Activated naive CD4-positive, alpha-beta T cell treated with anti-CD3 and anti-CD28 coated beads, Interleukin-2, amount 50 U/mL, for 72 hours (primary cell): ENCODE measurements around the gene NCAPD2. TPM values are rescaled to one million over a fixed set of nuclear protein-coding genes. Genes with fewer than 3 reads are reported as not detected.
A peak's percentile ranks its signal among the peaks of the same experiment; 100 is the strongest.

Experiments used
- ATAC-seq, 2 donors: fragments of 150-1000 bp; cut with Tn5 transposase; 2 replicates each; pipeline ENCODE4 v1.10.0; 2021; ENCODE audit warnings: mild to moderate bottlenecking in 2 of 2, moderate library complexity in 2 of 2
- DNase-seq, 2 donors: peaks; one replicate each; pipeline ENCODE4 v3.0.0; 2021 to 2022; ENCODE audit warnings: low spot score in 2 of 2
- H3K27ac Mint-ChIP-seq, 2 donors: one replicate each; pipeline ENCODE4 v1.8.0; 2022; ENCODE audit warnings: mild to moderate bottlenecking in 2 of 2, mixed read lengths in 2 of 2
- H3K36me3 Mint-ChIP-seq, 2 donors: one replicate each; pipeline ENCODE4 v1.8.0; 2022; ENCODE audit warnings: mixed read lengths in 2 of 2
- H3K9me3 Mint-ChIP-seq, 2 donors: one replicate each; pipeline ENCODE4 v1.8.0; 2022; ENCODE audit warnings: mixed read lengths in 2 of 2
- total RNA-seq, 2 donors: library from RNA; stranded (reverse); gene quantifications; one replicate each; pipeline ENCODE4 v1.2.3, GENCODE V29; 2022

Gene NCAPD2
- total RNA-seq, 2 donors from 2014 or later = 208 to 276 TPM

DNA sequence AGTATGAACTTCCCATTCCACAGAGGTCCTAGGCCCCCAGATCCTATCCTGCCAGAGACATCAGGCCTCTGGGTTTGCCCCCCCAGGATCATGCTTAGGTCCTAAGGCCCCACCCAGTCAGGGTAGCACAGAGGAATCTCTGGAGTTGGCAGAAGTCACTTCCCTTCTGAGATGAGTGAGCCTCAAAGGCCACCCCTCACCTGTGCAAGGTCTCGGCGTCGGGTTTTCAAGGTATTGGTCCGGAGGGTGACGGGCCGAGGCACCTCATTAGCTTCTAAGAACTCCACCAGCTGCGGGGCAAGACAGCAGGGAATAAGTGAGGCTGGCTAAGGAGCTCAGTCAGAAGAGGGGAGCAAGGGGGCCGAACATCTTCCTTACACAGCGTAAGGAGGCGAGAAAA is 69.0 kb downstream of the NCAPD2 start:
- no peak for DNase-seq
- Mint-ChIP-seq H3K9me3 (no peaks in the 10 kb centered on the region), H3K36me3 (peaks cover 44 to 65% of the 10 kb centered on the region in 2 donors), H3K27ac (peak overlapping the region; percentile 46 to 74)
- no peak for ATAC-seq

DNA sequence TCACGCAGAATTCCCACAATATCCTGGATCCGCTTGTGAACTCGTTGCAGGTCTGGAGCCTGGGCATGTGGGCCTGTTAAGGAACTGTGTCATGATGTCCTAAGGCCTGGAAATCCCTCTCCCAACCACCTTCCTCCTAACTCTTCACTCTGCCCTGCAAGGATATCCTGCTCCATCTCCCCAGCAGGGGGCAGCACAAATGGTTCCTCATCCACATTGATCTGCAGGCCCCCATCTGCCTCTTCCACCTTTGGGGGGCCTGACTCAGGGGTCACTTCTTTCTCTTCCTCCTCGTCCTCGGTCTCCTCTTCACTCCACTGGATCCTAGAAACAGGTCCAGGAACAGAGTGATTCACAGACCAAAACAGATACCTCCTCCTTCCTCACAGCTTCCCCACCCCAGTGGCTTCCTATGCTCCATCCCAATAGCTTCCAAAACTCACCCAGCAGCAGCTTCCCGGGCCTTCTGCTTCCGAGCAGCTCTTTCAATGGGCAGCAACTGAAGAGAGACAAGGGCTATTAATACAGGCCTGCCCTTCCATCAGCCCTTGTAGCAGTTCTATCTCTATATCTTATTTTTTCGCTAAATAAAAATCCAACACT is 69.6 kb downstream of the NCAPD2 start:
- H3K36me3 Mint-ChIP-seq = peaks cover 51 to 70% of the 10 kb centered on the region in 2 donors
- peak in 1 of 2 donors; percentile 78 for DNase-seq
- H3K27ac Mint-ChIP-seq = peak overlapping the region in 1 of 2 donors; percentile 17
- no peaks in the 10 kb centered on the region for H3K9me3 Mint-ChIP-seq
- ATAC-seq = peak; percentile 33 to 38

DNA sequence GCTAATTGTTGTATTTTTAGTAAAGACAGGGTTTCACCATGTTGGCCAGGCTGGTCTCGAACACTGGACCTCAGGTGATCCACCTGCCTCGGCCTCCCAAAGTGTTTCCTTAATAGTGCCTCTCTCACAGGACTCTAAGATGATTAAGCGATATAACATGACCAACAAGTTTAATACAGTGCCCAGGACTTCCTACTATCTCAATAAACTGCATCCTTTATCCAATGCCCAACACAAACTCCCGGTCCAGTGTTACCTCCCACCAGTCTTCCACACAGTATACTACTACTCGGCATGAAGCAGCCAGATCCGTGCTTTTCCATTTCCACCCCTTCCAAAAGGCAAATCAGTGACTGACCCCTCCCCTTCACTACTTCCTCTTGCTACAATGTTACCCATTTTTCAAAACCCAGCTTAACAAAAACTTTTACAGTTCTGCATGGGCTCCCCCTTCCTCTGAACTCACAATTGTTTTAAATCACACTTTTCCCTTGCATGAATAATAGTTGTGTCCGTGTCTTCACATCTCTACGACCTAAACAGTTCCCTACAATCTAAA is 73.3 kb downstream of the NCAPD2 start:
- Mint-ChIP-seq H3K9me3 (no peaks in the 10 kb centered on the region), H3K27ac (peak overlapping the region; percentile 93 to 100), H3K36me3 (peaks cover 33 to 63% of the 10 kb centered on the region in 2 donors)
- ATAC-seq = no peak
- no peak for DNase-seq

DNA sequence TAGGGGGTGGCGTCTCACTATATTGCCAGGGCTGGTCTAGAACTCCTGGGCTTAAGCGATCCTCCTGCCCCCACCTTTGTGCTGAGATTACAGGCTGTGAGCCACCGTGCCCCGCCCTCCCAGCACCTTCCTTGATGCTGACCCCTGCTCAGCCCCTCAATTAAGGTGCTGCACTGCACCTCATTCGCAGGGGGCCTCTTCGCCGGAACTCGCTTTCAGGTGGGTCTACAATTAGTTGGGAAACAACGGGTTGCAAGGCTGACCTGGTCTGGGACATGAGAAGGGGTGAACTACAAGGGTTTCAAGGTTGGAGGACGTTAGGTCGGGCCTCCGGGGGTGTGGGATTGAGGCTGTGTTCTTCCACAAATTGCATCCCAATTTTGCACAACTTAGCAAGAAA is 75.4 kb downstream of the NCAPD2 start:
- DNase-seq (no peak), ATAC-seq (no peak)
- H3K27ac Mint-ChIP-seq = peak overlapping the region in 1 of 2 donors; percentile 93
- H3K9me3 Mint-ChIP-seq = no peaks in the 10 kb centered on the region
- peaks cover 34 to 60% of the 10 kb centered on the region in 2 donors for H3K36me3 Mint-ChIP-seq

DNA sequence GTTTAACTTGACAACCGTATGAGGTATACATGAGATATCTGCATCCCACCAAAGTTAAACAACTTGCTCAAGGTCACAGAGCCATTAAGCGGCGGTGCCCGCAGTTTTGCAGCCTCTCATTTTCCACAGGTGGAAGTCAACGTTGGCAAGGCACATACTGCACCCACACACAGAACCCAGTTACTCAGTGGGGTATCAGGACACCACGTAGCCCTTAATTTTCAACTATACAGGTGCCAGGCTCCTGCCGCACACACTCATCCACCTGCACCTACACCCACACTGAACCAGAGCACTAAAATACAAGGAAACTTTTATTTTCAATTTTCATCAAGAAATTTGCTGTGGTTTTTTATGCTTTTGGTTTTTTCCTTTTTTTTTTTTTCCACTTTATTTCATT is 75.9 kb downstream of the NCAPD2 start:
- Mint-ChIP-seq H3K36me3 (peaks cover 34 to 56% of the 10 kb centered on the region in 2 donors), H3K9me3 (no peaks in the 10 kb centered on the region), H3K27ac (peak overlapping the region in 1 of 2 donors; percentile 93)
- ATAC-seq = no peak
- DNase-seq = no peak

DNA sequence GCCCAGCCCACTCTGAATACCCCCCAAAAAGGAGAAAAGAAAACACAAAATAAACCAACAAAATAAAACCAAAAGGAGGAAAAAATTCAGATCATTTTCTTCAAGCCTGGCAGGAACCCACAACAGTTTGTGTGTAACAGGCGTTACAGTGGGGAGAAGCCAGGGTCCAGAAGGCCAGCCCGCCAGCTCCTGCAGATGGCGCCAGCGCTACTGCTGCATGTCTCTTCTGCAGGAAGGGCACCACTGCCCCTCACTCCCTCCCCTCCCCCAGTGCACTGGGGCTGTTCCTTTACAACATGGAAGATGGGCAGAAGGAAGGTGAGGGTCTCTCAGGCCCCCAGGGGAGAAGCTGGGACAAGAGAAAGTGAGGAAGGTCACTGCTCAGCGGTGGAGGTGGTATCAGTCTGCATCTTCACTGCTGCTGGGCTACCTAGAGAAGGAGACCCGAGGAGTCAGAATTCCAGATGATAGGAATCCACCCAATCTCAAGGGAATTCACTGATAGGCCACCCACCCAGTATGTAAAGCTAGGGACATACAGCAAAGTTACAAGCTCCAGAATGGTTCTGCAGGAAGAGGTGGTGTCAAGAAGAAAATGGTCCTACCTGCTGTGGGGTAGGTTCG is 76.5 kb downstream of the NCAPD2 start:
- Mint-ChIP-seq H3K27ac (peak overlapping the region; percentile 33 to 56), H3K9me3 (no peaks in the 10 kb centered on the region), H3K36me3 (peaks cover 35 to 51% of the 10 kb centered on the region in 2 donors)
- no peak for ATAC-seq
- DNase-seq = peak in 1 of 2 donors; percentile 60

DNA sequence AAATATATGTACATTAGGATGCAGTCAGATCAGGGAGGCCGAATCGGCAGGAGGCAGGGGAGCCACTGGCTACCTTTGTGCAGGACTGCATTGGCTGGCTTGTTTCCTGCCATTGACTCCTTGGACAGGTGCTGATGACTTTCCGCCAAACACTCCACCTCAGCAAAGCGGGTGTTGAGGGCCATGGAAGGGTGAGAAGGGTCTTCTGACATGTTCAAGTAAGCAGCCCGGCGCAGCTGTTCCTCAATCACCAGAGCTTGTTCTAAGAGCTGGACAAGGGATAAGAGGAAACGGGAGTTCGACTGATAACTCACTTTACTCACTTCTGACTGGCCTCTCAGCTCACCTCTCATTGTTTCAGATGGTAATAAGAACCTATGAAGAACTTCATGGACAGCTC is 79.1 kb downstream of the NCAPD2 start:
- H3K9me3 Mint-ChIP-seq = no peaks in the 10 kb centered on the region

DNA sequence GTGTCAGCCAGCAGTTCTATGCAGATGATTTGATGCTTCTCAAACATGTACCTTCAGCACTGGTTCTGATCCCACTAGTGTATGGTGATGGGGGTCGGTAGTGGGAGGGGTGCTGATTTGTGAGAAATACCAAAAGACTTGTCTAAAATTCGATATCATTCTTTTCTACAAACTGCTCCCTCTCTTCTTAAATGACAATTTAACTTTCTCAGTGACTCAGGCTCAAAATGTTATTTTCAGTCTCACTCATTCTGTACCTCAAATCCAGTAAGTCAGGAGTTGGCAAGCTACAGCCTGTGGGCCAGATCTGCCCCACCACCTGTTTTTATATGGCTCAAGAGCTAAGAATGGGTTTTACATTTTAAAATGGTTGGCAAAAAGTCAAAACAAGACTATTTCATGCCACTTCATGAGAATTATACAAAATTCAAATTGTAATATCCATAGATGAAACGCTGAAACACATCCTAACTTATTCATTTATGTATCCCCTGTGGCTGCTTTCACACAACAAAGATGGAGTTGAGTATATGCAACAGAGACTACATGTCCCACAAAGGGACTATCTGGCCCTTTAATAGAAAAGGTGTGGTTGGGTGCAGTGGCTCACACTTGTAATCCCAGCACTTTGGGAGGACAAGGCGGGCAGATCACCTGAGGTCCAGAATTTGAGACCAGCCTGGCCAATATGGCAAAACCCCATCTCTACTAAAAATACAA is 80.8 kb downstream of the NCAPD2 start:
- peaks cover 28 to 36% of the 10 kb centered on the region in 2 donors for H3K36me3 Mint-ChIP-seq
- ATAC-seq (peak; percentile 83 to 89), DNase-seq (peak in 1 of 2 donors; percentile 33)
- peak overlapping the region; percentile 47 to 88 for H3K27ac Mint-ChIP-seq
- H3K9me3 Mint-ChIP-seq = no peaks in the 10 kb centered on the region

More for the DNA sequence above, 79.1 kb downstream of the NCAPD2 start:
- DNase-seq = no peak
- H3K27ac Mint-ChIP-seq = peak overlapping the region in 1 of 2 donors; percentile 7
- H3K36me3 Mint-ChIP-seq = peaks cover 27 to 39% of the 10 kb centered on the region in 2 donors
- no peak for ATAC-seq

DNA sequence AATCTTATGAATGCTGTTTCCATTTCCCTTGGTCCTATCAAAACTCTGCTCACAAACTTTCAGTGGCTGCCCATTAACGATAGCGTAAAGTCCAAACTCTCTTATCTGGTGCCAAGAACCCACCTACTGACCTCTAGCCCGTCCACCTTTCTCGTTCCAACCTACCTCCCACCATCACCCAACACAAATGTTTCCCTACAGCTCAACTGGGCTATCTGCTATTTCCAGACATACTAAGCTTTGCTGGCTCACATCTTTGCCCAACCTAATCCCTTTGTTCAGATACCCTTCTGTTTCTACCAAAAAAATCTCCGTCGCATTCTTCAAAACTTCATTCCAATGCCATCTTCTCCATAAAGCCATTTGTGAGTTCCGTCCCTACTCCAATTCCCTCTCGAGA is 81.7 kb downstream of the NCAPD2 start:
- Mint-ChIP-seq H3K9me3 (no peaks in the 10 kb centered on the region), H3K36me3 (peaks cover 28 to 30% of the 10 kb centered on the region in 2 donors), H3K27ac (peak overlapping the region; percentile 47 to 77)
- no peak for ATAC-seq
- DNase-seq = no peak

Other genes starting within 250 kb of the NCAPD2 start
- gene PLEKHG6, start 183.4 kb upstream of the NCAPD2 start, total RNA-seq = not detected
- 10 to 100 TPM; 49.3 to 62.6 TPM for gene TNFRSF1A, start 152.0 kb upstream of the NCAPD2 start, total RNA-seq
- 1 to 10 TPM; 1.1 to 2.8 TPM for gene SCNN1A, start 118.5 kb upstream of the NCAPD2 start, total RNA-seq
- 1 to 10 TPM; 2.0 to 3.1 TPM for gene LTBR, start 109.9 kb upstream of the NCAPD2 start, total RNA-seq
- 100 to 1,000 TPM in 1 of 2 donors, 10 to 100 TPM in 1; 77.9 to 162 TPM for gene CD27, start 49.1 kb upstream of the NCAPD2 start, total RNA-seq
- 10 to 100 TPM; 31.4 to 33.7 TPM for gene TAPBPL, start 42.1 kb upstream of the NCAPD2 start, total RNA-seq
- gene VAMP1, start 23.4 kb upstream of the NCAPD2 start, total RNA-seq = 100 to 1,000 TPM in 1 of 2 donors, 10 to 100 TPM in 1; 47.6 to 151 TPM
- 100 to 1,000 TPM; 305 to 440 TPM for gene MRPL51, start 840 bp upstream of the NCAPD2 start, total RNA-seq
- 1,000 to 10,000 TPM; 5,900 to 8,209 TPM for gene GAPDH, start 40.4 kb downstream of the NCAPD2 start, total RNA-seq
- gene IFFO1, start 61.9 kb downstream of the NCAPD2 start, total RNA-seq = 10 to 100 TPM; 10.3 to 16.4 TPM
- 10 to 100 TPM; 78.8 to 79.8 TPM for gene NOP2, start 74.2 kb downstream of the NCAPD2 start, total RNA-seq
- 100 to 1,000 TPM; 288 to 307 TPM for gene CHD4, start 113.3 kb downstream of the NCAPD2 start, total RNA-seq
- 1 to 10 TPM; 2.8 to 5.1 TPM for gene LPAR5, start 141.9 kb downstream of the NCAPD2 start, total RNA-seq
- 1 to 10 TPM; 2.1 to 2.8 TPM for gene ACRBP, start 153.3 kb downstream of the NCAPD2 start, total RNA-seq
- gene ING4, start 169.0 kb downstream of the NCAPD2 start, total RNA-seq = 10 to 100 TPM; 18.1 to 24.3 TPM
- gene ZNF384, start 195.3 kb downstream of the NCAPD2 start, total RNA-seq = 10 to 100 TPM; 77.1 to 92.6 TPM
- gene PIANP, start 206.7 kb downstream of the NCAPD2 start, total RNA-seq = 1 to 10 TPM in 1 of 2 donors, not detected in 1; 1.3 TPM
- gene COPS7A, start 229.9 kb downstream of the NCAPD2 start, total RNA-seq = 10 to 100 TPM; 34.2 to 42.9 TPM